ENCODE results near the gene ATG16L1. TPM values are rescaled to one million over a fixed set of nuclear protein-coding genes. Genes with fewer than 3 reads are reported as not detected.

Gene ATG16L1
- total and polyA plus RNA-seq, 2 of the 4 experiments (the other 2 are of a cell fraction), result 20.0 to 26.2 TPM

DNA sequence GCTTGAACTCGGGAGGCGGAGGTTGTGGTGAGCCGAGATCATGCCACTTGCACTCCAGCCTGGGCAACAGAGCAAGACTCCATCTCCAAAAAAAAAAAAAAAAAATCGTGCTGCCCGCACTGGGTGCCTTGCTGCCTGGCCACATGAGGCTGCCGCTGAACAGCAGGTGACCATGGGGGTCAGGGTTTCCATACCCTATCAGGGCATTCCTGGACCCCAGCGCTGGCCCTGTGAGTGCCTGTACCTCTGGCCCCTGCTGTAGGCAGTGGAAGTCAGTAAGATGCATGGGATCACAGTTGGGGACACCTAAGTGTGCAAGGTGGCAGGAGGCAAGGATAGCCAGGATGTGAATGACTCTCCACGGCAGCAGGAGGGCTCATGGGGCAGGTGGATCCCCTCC is 75.0 kb downstream of the ATG16L1 start:
- Histone ChIP-seq H2AFZ (replicated peaks; ENCODE audit: low read length, poor library complexity) (no peak overlapping the region), H2BK20ac (ENCODE audit: low read depth, low read length) (no peak overlapping the region), H2BK5ac (ENCODE audit: low read depth, low read length, poor library complexity, severe bottlenecking) (no peak overlapping the region), H2BK120ac (ENCODE audit: low read depth, low read length) (no peak overlapping the region), H3K79me1 (ENCODE audit: low read depth in 1 of 2, low read length in 2 of 2) (no peaks in the 10 kb centered on the region), H3K14ac (replicated peaks; ENCODE audit: low read depth, low read length) (no peak overlapping the region), H3K4ac (ENCODE audit: low read depth, low read length) (no peak overlapping the region), H4K20me1 (ENCODE audit: insufficient read depth, low read length) (no peaks in the 10 kb centered on the region), H2BK15ac (ENCODE audit: low read depth, low read length) (no peak overlapping the region), H3K9ac (ENCODE audit: low read depth, low read length) (no peak overlapping the region), H3K4me3 (ENCODE audit: insufficient read depth, low read depth, low read length) (no peak overlapping the region), H4K5ac (ENCODE audit: low read depth, low read length) (no peak overlapping the region), H3K27ac (ENCODE audit: insufficient read depth, low read length) (no peak overlapping the region), H2AK5ac (ENCODE audit: low read depth, low read length) (no peak overlapping the region), H3K4me2 (ENCODE audit: low read depth, low read length) (no peak overlapping the region), H4K91ac (ENCODE audit: insufficient read depth, low read depth, low read length) (no peak overlapping the region), H2AK9ac (replicated peaks; ENCODE audit: low read depth, low read length, poor library complexity) (no peak overlapping the region), H3K23ac (ENCODE audit: low read depth, low read length) (no peak overlapping the region), H3K9me1 (ENCODE audit: insufficient read depth, low read length) (no peaks in the 10 kb centered on the region), H3K18ac (ENCODE audit: low read depth, low read length) (no peak overlapping the region), H3K56ac (ENCODE audit: extremely low read depth, insufficient read depth, low read length) (no peak overlapping the region), H3K4me1 (ENCODE audit: control insufficient read depth, insufficient read depth, low read length) (no peaks in the 10 kb centered on the region), H3K36me3 (ENCODE audit: control insufficient read depth, insufficient read depth, low read length) (no peaks in the 10 kb centered on the region), H3K9me3 (ENCODE audit: control insufficient read depth, insufficient read depth, low read length) (no peaks in the 10 kb centered on the region), H4K8ac (ENCODE audit: low read depth in 2 of 2, low read length in 2 of 2) (no peak overlapping the region), H3K27me3 (ENCODE audit: control insufficient read depth, insufficient read depth, low read length) (peaks cover 10% of the 10 kb centered on the region)
- ChIA-PET POLR2A (ENCODE audit: unreplicated experiment) (no interaction called here), CTCF (no interaction called here)
- DNase-seq (no peak), ATAC-seq (ENCODE audit: low read depth) (no peak)
- dilution Hi-C loops (cut with HindIII; ENCODE audit: low sequenced_read_pairs, unreplicated experiment), result no loop called here
- no TSS peak for BruUV-seq (replicated peaks)
- no peak for TF ChIP-seq BHLHE40 (IDR thresholded peaks at IDR 0.05; ENCODE audit: low read depth, low read length)
- TF ChIP-seq RCOR1 (IDR thresholded peaks at IDR 0.05; ENCODE audit: insufficient replicate concordance, low read length), result no peak
- TF ChIP-seq, protein P1, sequence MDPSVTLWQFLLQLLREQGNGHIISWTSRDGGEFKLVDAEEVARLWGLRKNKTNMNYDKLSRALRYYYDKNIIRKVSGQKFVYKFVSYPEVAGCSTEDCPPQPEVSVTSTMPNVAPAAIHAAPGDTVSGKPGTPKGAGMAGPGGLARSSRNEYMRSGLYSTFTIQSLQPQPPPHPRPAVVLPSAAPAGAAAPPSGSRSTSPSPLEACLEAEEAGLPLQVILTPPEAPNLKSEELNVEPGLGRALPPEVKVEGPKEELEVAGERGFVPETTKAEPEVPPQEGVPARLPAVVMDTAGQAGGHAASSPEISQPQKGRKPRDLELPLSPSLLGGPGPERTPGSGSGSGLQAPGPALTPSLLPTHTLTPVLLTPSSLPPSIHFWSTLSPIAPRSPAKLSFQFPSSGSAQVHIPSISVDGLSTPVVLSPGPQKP (IDR thresholded peaks at IDR 0.05; ENCODE audit: borderline replicate concordance, low read depth, low read length), result no peak
- TF ChIP-seq MAFK (IDR thresholded peaks at IDR 0.05; ENCODE audit: low read depth, low read length), result no peak
- no peak for TF ChIP-seq CHD1 (IDR thresholded peaks at IDR 0.05; ENCODE audit: low read depth, low read length)
- no peak for TF ChIP-seq MXI1 (IDR thresholded peaks at IDR 0.05; ENCODE audit: borderline replicate concordance, low read depth, low read length)
- TF ChIP-seq, protein P2, sequence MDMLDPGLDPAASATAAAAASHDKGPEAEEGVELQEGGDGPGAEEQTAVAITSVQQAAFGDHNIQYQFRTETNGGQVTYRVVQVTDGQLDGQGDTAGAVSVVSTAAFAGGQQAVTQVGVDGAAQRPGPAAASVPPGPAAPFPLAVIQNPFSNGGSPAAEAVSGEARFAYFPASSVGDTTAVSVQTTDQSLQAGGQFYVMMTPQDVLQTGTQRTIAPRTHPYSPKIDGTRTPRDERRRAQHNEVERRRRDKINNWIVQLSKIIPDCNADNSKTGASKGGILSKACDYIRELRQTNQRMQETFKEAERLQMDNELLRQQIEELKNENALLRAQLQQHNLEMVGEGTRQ (IDR thresholded peaks at IDR 0.05; ENCODE audit: low read depth, low read length), result no peak
- in situ Hi-C loops (cut with MboI; ENCODE audit: low sequenced_read_pairs), result no loop called here
- no CpG with 5 or more reads among the region's 8 CpGs for WGBS, 2 experiments (ENCODE audit: extremely low coverage in 2 of 2, insufficient read length in 1 of 2)
- intact Hi-C loops (cut with micrococcal nuclease), result no loop called here

Measured in IMR-90 (cell line).